Breast epithelium (tissue), 4 donors: ENCODE results near the gene RETREG3. TPM values are rescaled to one million over a fixed set of nuclear protein-coding genes. Genes with fewer than 3 reads are reported as not detected.

Experiments used
- DNase-seq, 2 donors: peaks; one replicate each; pipeline ENCODE4 v3.0.0-alpha.2; 2019; ENCODE audit warnings: low spot score in 2 of 2
- H3K27ac ChIP-seq, 2 donors: fragments of 200-600 bp; sonication (generic) in 1 of 2; one replicate each; pipeline ENCODE4 v1.5.1; 2016 to 2019; ENCODE audit warnings: mild to moderate bottlenecking in 1 of 2
- H3K27me3 ChIP-seq, 2 donors: fragments of 200-600 bp; sonication (generic) in 1 of 2; one replicate each; pipeline versions ENCODE4 v1.5.1 to v1.6.0; 2017 to 2019; ENCODE audit warnings: control low read depth in 1 of 2, mild to moderate bottlenecking in 1 of 2
- H3K36me3 ChIP-seq: fragments of 200-600 bp; one replicate; pipeline ENCODE4 v1.5.1; 2019
- H3K4me1 ChIP-seq, 2 donors: fragments of 200-600 bp; sonication (generic); one replicate each; pipeline ENCODE4 v1.5.1; 2016 to 2019; ENCODE audit warnings: control low read depth in 1 of 2
- H3K4me3 ChIP-seq, 3 donors: fragments of 200-600 bp; sonication (generic); 1 replicate in 2 of 3; 2 replicates in 1 of 3; pipeline ENCODE4 v1.5.1; 2016 to 2019; ENCODE audit warnings: mild to moderate bottlenecking in 3 of 3, moderate library complexity in 2 of 3
- H3K9me3 ChIP-seq, 2 donors: fragments of 200-600 bp; sonication (generic) in 1 of 2; one replicate each; pipeline ENCODE4 v1.5.1; 2016 to 2019; ENCODE audit warnings: control low read depth in 1 of 2
- POLR2A ChIP-seq: fragments of 450-650 bp; IDR thresholded peaks from one replicate; pipeline ENCODE4 v1.6.1; 2016; ENCODE audit warnings: antibody characterized with exemption, mild to moderate bottlenecking, moderate library complexity
- POLR2AphosphoS5 ChIP-seq, 3 donors: sonication (generic); formaldehyde crosslinking; IDR thresholded peaks; one replicate each; pipeline ENCODE4 v1.6.1; 2017; ENCODE audit warnings: antibody characterized with exemption in 3 of 3
- intact Hi-C: fragments of 100-400 bp; cut with DNase I; formaldehyde crosslinking; loops from one replicate; pipeline ENCODE4 v1.15.1; 2023; ENCODE audit warnings: low total_unique reads
- total RNA-seq, 3 donors: library from RNA; depleted of rRNA; stranded (reverse); fragments of >200 nt; gene quantifications; one replicate each; pipeline ENCODE4 v1.1.0, GENCODE V29; 2016
- TF ChIP-seq, protein P1 (sequence below), 3 donors: fragments of 450-650 bp; IDR thresholded peaks; one replicate each; pipeline ENCODE4 v1.5.1; 2016 to 2017; ENCODE audit warnings: antibody characterized with exemption in 3 of 3, mild to moderate bottlenecking in 3 of 3, moderate library complexity in 3 of 3

The RETREG3 gene
- total RNA-seq, 3 donors from 2014 or later, result 58.7 to 85.8 (median 62.4) TPM

DNA sequence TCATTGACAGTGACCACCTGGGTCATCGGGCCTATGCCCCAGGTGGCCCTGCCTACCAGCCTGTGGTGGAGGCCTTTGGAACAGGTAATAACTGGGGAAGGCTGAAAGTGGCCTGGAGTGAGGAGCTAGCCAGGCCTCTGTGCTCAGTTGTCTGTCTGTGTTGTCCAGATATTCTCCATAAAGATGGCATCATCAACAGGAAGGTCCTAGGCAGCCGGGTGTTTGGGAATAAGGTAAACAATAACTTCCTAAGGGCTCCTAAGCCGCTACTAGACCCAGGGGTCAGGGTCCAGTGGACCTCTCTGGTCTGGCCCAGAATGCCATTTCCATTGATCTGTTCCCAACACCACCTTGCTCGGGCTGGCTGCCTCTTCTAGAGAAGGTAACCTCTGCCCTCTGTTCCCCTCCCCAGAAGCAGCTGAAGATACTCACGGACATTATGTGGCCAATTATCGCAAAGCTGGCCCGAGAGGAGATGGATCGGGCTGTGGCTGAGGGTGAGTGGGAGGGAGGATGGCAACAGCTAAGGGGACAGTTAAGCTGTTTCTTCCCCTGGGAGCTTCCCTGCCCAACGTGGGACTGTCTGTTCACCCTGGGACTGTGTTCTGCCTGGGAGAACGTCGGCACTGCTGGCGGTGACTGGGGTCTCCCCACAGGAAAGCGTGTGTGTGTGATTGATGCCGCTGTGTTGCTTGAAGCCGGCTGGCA, 44.2 kb downstream of the RETREG3 start:
- Histone ChIP-seq H3K4me1 (peaks cover 15 to 27% of the 10 kb centered on the region in 2 donors), H3K27ac (peak overlapping the region; percentile 86 to 95), H3K4me3 (no peak overlapping the region), H3K27me3 (no peaks in the 10 kb centered on the region), H3K36me3 (peaks cover 5% of the 10 kb centered on the region), H3K9me3 (no peaks in the 10 kb centered on the region)
- no peak for DNase-seq
- intact Hi-C loops, result no loop called here
- TF ChIP-seq POLR2AphosphoS5 (IDR thresholded peaks at IDR 0.05) (no peak), POLR2A (no peak)
- TF ChIP-seq, protein P1, sequence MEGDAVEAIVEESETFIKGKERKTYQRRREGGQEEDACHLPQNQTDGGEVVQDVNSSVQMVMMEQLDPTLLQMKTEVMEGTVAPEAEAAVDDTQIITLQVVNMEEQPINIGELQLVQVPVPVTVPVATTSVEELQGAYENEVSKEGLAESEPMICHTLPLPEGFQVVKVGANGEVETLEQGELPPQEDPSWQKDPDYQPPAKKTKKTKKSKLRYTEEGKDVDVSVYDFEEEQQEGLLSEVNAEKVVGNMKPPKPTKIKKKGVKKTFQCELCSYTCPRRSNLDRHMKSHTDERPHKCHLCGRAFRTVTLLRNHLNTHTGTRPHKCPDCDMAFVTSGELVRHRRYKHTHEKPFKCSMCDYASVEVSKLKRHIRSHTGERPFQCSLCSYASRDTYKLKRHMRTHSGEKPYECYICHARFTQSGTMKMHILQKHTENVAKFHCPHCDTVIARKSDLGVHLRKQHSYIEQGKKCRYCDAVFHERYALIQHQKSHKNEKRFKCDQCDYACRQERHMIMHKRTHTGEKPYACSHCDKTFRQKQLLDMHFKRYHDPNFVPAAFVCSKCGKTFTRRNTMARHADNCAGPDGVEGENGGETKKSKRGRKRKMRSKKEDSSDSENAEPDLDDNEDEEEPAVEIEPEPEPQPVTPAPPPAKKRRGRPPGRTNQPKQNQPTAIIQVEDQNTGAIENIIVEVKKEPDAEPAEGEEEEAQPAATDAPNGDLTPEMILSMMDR (IDR thresholded peaks at IDR 0.05), result no peak

DNA sequence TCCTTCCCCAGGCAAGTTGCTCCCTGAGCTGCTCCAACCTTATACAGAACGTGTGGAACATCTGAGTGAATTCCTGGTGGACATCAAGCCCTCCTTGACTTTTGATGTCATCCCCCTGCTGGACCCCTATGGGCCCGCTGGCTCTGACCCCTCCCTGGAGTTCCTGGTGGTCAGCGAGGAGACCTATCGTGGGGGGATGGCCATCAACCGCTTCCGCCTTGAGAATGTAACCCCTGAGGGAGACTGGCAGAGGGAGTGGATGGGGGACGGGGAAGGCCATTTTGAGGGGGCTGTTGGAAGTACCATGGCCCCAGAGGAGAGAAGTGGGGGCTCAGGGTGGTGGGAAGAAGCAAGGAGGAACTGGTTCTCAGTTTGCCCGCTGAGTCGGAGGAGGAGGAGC, 45.2 kb downstream of the RETREG3 start:
- no peaks in the 10 kb centered on the region for H3K9me3 ChIP-seq
- H3K36me3 ChIP-seq, result peaks cover under 1% of the 10 kb centered on the region
- H3K4me1 ChIP-seq, result peaks cover 15 to 27% of the 10 kb centered on the region in 2 donors
- H3K4me3 ChIP-seq, result peak overlapping the region in 2 of 3 donors; percentile 88
- H3K27ac ChIP-seq, result peak overlapping the region; percentile 86 to 95
- no peaks in the 10 kb centered on the region for H3K27me3 ChIP-seq
- TF ChIP-seq POLR2A (no peak), POLR2AphosphoS5 (IDR thresholded peaks at IDR 0.05) (no peak)
- TF ChIP-seq, protein P1 (IDR thresholded peaks at IDR 0.05), result no peak
- intact Hi-C loops, result no loop called here
- no peak for DNase-seq

DNA sequence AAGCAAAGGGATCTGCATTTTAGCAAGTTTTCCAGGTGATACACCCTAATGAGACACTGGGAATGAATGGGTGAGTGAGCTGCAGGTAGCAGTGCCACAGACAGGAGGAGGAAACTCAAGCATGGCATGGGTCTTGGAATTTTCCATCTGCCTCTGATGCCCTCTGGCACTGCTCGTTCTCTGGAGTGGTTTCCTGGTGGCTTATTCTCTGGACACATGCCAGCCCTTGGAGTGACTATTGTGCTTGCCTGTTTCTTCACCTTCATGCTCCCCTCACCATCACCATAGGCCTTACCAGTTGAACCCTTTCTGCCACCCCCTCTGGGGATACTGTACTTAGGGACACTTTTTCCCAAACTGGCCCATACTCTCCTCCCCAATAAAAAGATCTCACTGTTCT, 45.6 kb downstream of the RETREG3 start:
- intact Hi-C loops, result no loop called here
- peak; percentile 85 to 91 for DNase-seq
- Histone ChIP-seq H3K27me3 (no peaks in the 10 kb centered on the region), H3K27ac (peak overlapping the region; percentile 86 to 95), H3K36me3 (no peaks in the 10 kb centered on the region), H3K4me3 (peak overlapping the region in 2 of 3 donors; percentile 88), H3K9me3 (no peaks in the 10 kb centered on the region), H3K4me1 (peaks cover 15 to 26% of the 10 kb centered on the region in 2 donors)
- TF ChIP-seq POLR2AphosphoS5 (IDR thresholded peaks at IDR 0.05), result peak in 2 of 3 donors; percentile 30 to 57
- TF ChIP-seq, protein P1 (IDR thresholded peaks at IDR 0.05), result peak in 2 of 3 donors; percentile 28 to 58
- TF ChIP-seq POLR2A, result no peak

DNA sequence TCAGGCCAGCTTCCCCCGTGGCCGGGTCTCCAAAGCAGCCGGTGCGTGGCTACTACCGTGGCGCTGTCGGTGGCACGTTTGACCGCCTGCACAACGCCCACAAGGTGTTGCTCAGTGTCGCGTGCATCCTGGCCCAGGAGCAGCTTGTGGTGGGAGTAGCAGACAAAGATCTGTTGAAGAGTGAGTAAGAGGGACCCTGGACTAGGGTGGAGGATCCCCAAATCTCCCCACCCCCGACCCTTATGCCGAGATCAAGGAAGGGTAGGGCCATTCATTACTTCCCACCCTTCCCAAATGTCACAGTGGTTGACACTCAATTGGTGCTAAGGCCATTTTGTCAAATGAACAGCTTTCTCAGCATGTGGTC, 46.0 kb downstream of the RETREG3 start:
- Histone ChIP-seq H3K4me3 (peak overlapping the region; percentile 87 to 88 (median 88)), H3K36me3 (no peaks in the 10 kb centered on the region), H3K4me1 (peaks cover 15 to 22% of the 10 kb centered on the region in 2 donors), H3K27ac (peak overlapping the region; percentile 86 to 95), H3K27me3 (no peaks in the 10 kb centered on the region), H3K9me3 (no peaks in the 10 kb centered on the region)
- TF ChIP-seq POLR2A (no peak), POLR2AphosphoS5 (IDR thresholded peaks at IDR 0.05) (no peak)
- TF ChIP-seq, protein P1 (IDR thresholded peaks at IDR 0.05), result no peak
- intact Hi-C loops, result no loop called here
- DNase-seq, result no peak

DNA sequence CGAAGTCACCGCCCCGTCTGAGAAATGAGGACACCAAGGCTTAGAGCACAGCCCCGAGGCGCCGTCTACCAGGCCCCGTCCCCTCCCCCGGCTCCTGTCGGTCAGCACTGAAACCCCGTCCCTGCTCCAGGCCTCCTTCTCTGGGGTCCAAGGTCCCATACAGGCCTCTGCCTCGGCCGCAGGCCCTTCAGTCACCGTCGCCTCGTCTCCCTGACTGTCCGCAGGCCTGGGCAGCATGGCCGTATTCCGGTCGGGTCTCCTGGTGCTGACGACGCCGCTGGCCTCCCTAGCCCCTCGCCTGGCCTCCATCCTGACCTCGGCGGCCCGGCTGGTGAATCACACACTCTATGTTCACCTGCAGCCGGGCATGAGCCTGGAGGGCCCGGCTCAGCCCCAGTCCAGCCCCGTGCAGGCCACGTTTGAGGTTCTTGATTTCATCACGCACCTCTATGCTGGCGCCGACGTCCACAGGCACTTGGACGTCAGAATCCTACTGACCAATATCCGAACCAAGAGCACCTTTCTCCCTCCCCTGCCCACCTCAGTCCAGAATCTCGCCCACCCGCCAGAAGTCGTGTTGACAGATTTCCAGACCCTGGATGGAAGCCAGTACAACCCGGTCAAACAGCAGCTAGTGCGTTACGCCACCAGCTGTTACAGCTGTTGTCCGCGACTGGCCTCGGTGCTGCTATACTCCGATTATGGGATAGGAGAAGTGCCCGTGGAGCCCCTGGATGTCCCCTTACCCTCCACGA, 46.6 kb downstream of the RETREG3 start:
- Histone ChIP-seq H3K4me3 (peak overlapping the region; percentile 87 to 88 (median 88)), H3K4me1 (peaks cover 15 to 16% of the 10 kb centered on the region in 2 donors), H3K27me3 (no peaks in the 10 kb centered on the region), H3K27ac (peak overlapping the region; percentile 86 to 95), H3K36me3 (no peaks in the 10 kb centered on the region), H3K9me3 (no peaks in the 10 kb centered on the region)
- intact Hi-C loops, result no loop called here
- TF ChIP-seq, protein P1 (IDR thresholded peaks at IDR 0.05), result no peak
- no peak for TF ChIP-seq POLR2AphosphoS5 (IDR thresholded peaks at IDR 0.05)
- no peak for TF ChIP-seq POLR2A
- DNase-seq, result no peak
